Panc1 (cell line): Measurements from ENCODE around the gene ACTR3. TPM values are rescaled to one million over a fixed set of nuclear protein-coding genes. Genes with fewer than 3 reads are reported as not detected.

Experiments used
- ATAC-seq: fragments of 200-7000 bp; cut with Tn5 transposase; 2 replicates; pipeline ENCODE4 v1.9.1; 2020; ENCODE audit warnings: mild to moderate bottlenecking, moderate library complexity
- BruUV-seq: library from RNA; stranded (reverse); fragments of 400-500 nt; replicated peaks from 2 replicates; lab custom pipeline; 2021; lab: Mats Ljungman, UMichigan
- CTCF ChIA-PET: fragments of 300-600 bp; sonication (Branson Sonifier 250); formaldehyde crosslinking; loops from one replicate; lab custom pipeline; 2022; ENCODE audit warnings: antibody characterized with exemption; lab: Charles Lee
- POLR2A ChIA-PET: fragments of 300-600 bp; sonication (Branson Sonifier 250); formaldehyde crosslinking; loops from one replicate; lab custom pipeline; 2022; ENCODE audit warnings: antibody characterized with exemption; lab: Charles Lee
- DNase-seq: peaks from one replicate; pipeline ENCODE4 v3.0.0-alpha.2; 2010; ENCODE audit warnings: low read depth, low spot score
- H3K27ac ChIP-seq: 2 replicates; pipeline ENCODE4 v1.5.1; 2011; ENCODE audit warnings: mild to moderate bottlenecking, low read length, inconsistent platforms
- H3K27me3 ChIP-seq: fragments of 200-500 bp; sonication (Bioruptor generic); 2 replicates; pipeline ENCODE4 v1.6.0; 2014; ENCODE audit warnings: low read length, inconsistent platforms; ENCODE audit not compliant: control insufficient read depth, insufficient read depth
- H3K36me3 ChIP-seq: fragments of 200-500 bp; sonication (Bioruptor generic); 2 replicates; pipeline ENCODE4 v1.5.1; 2014; ENCODE audit warnings: inconsistent platforms, mild to moderate bottlenecking, low read length, moderate library complexity; ENCODE audit not compliant: control insufficient read depth, insufficient read depth
- H3K4me1 ChIP-seq: 2 replicates; pipeline ENCODE4 v1.5.1; 2011; ENCODE audit warnings: inconsistent platforms, mild to moderate bottlenecking, low read length, moderate library complexity; ENCODE audit not compliant: control insufficient read depth, insufficient read depth
- H3K4me3 ChIP-seq, 2 experiments: 2 replicates each; pipeline ENCODE4 v1.5.1; 2011 to 2012; ENCODE audit warnings: low read depth in 2 of 2, low read length in 2 of 2, mild to moderate bottlenecking in 2 of 2, inconsistent platforms in 1 of 2, moderate library complexity in 1 of 2
- H3K9me3 ChIP-seq: fragments of 200-500 bp; sonication (Bioruptor generic); 2 replicates; pipeline ENCODE4 v1.5.1; 2014; ENCODE audit warnings: low read depth, mild to moderate bottlenecking, inconsistent platforms, low read length, moderate library complexity; ENCODE audit not compliant: control insufficient read depth, insufficient read depth
- POLR2AphosphoS5 ChIP-seq: IDR thresholded peaks from 2 replicates; pipeline ENCODE4 v1.6.1; 2012; ENCODE audit warnings: mild to moderate bottlenecking, low read depth, low read length, moderate library complexity
- SIN3A ChIP-seq: IDR thresholded peaks from 2 replicates; pipeline ENCODE4 v1.6.1; 2012; ENCODE audit warnings: low read depth, mild to moderate bottlenecking, low read length, moderate library complexity, borderline replicate concordance; ENCODE audit not compliant: insufficient read depth
- TCF7L2 ChIP-seq: IDR thresholded peaks from 2 replicates; pipeline ENCODE4 v1.6.1; 2011; ENCODE audit warnings: mild to moderate bottlenecking, low read depth, low read length, inconsistent platforms
- in situ Hi-C: cut with HindIII; loops from 2 replicates; pipeline ENCODE4 v1.10.0; 2016; ENCODE audit warnings: low sequenced_read_pairs, low pct_unique_long_range_greater_than_20kb
- intact Hi-C: fragments of 100-400 bp; cut with micrococcal nuclease; formaldehyde crosslinking; loops from one replicate; pipeline ENCODE4 v1.10.0; 2022; ENCODE audit not compliant: unreplicated experiment
- total RNA-seq: library from RNA; stranded (reverse); gene quantifications from one replicate; pipeline ENCODE4 v1.2.1, GENCODE V29; 2021; ENCODE audit not compliant: unreplicated experiment
- TF ChIP-seq, protein P1 (sequence below): fragments of 450-650 bp; IDR thresholded peaks from 2 replicates; pipeline ENCODE4 v1.5.1; 2017; ENCODE audit warnings: mild to moderate bottlenecking
- TF ChIP-seq, protein P2 (sequence below), 2 experiments: IDR thresholded peaks; 2 replicates each; pipeline ENCODE4 v1.6.1; 2011 to 2012; ENCODE audit warnings: low read depth in 2 of 2, control low read depth in 1 of 2, low read length in 1 of 2, mild to moderate bottlenecking in 1 of 2, moderate library complexity in 1 of 2; ENCODE audit not compliant: insufficient read depth in 1 of 2

Gene ACTR3
- total RNA-seq, 1 experiment from 2014 or later = 347 TPM

DNA sequence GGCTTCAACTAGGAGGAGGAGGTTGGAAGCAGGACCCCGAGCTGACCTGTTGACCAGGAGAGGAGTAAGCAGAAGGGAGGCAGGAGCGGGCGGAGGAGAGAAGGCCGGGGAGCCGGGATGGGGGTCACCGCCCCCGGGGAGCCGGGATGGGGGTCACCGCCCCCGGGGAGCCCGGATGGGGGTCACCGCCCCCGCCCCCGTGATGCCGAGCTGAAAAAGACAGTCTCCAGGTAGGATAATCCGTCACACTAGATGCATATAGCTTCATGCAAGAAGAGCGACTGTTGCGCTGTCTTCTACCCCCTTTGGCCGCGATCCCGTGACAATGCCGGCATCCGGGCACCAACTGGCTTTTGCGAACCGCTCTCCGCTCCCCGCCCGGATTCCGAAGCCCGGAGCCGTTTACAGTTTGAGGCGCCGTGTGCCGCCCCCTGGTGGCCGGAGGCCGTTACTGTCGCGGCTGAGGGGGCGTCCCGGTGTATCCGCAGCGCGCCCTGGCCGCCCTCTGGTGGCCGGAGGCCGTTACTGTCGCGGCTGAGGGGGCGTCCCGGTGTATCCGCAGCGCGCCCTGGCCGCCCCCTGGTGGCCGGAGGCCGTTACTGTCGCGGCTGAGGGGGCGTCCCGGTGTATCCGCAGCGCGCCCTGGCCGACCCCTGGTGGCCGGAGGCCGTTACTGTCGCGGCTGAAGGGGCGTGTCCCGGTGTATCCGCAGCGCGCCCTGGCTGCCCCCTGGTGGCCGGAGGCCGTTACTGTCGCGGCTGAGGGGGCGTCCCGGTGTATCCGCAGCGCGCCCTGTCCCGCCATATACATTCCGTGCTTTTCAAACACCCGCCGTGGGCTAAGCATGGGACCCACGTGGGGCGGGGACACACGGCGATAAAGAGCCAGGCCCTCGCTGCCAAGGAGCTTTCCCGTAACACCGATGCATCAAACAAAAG, 89.6 kb downstream of the ACTR3 start:
- Histone ChIP-seq H3K27ac (peak overlapping the region; percentile 10; the same call in 1 of the 2 replicates), H3K4me1 (peaks cover 17% of the 10 kb centered on the region), H3K27me3 (no peaks in the 10 kb centered on the region), H3K9me3 (no peaks in the 10 kb centered on the region), H3K4me3 (no peak overlapping the region), H3K36me3 (no peaks in the 10 kb centered on the region)
- intact Hi-C loops (no loop called here), in situ Hi-C loops (no loop called here)
- no TSS peak for BruUV-seq
- ChIA-PET POLR2A (no interaction called here), CTCF (no interaction called here)
- no peak for ATAC-seq
- TF ChIP-seq SIN3A = no peak
- TF ChIP-seq, protein P1, sequence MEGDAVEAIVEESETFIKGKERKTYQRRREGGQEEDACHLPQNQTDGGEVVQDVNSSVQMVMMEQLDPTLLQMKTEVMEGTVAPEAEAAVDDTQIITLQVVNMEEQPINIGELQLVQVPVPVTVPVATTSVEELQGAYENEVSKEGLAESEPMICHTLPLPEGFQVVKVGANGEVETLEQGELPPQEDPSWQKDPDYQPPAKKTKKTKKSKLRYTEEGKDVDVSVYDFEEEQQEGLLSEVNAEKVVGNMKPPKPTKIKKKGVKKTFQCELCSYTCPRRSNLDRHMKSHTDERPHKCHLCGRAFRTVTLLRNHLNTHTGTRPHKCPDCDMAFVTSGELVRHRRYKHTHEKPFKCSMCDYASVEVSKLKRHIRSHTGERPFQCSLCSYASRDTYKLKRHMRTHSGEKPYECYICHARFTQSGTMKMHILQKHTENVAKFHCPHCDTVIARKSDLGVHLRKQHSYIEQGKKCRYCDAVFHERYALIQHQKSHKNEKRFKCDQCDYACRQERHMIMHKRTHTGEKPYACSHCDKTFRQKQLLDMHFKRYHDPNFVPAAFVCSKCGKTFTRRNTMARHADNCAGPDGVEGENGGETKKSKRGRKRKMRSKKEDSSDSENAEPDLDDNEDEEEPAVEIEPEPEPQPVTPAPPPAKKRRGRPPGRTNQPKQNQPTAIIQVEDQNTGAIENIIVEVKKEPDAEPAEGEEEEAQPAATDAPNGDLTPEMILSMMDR = peak; percentile 66
- peak; percentile 24 for DNase-seq

DNA sequence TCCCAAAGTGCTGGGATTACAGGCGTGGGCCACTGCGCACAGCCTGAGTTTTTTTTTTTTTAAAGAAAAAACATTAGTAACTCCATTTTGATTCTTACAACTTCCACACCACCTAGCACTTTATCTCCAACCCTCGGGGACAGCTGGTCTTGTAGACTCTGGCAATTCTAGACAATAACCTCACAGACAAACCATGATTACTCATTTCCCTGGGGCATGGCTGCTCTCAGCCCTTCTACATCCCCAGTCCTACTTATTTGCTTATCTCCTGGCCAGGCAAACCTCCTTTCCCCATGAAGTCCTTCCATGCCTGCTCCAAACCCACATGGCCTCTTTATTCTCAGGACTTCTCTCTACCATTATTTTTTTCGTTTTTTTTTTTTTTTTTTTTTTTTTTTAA, 91.1 kb downstream of the ACTR3 start:
- CTCF ChIA-PET = interaction anchor here (0.6 to 0.7 kb wide), 2 partner anchors 201 to 533 kb away, joined by 3 to 7 read pairs; no protein-coding TSS in a partner anchor
- H3K27me3 ChIP-seq = no peaks in the 10 kb centered on the region
- POLR2A ChIA-PET = no interaction called here
- no peaks in the 10 kb centered on the region for H3K36me3 ChIP-seq
- TF ChIP-seq, protein P1 = no peak
- TF ChIP-seq SIN3A (no peak), TCF7L2 (no peak), POLR2AphosphoS5 (no peak)
- TF ChIP-seq, protein P2, sequence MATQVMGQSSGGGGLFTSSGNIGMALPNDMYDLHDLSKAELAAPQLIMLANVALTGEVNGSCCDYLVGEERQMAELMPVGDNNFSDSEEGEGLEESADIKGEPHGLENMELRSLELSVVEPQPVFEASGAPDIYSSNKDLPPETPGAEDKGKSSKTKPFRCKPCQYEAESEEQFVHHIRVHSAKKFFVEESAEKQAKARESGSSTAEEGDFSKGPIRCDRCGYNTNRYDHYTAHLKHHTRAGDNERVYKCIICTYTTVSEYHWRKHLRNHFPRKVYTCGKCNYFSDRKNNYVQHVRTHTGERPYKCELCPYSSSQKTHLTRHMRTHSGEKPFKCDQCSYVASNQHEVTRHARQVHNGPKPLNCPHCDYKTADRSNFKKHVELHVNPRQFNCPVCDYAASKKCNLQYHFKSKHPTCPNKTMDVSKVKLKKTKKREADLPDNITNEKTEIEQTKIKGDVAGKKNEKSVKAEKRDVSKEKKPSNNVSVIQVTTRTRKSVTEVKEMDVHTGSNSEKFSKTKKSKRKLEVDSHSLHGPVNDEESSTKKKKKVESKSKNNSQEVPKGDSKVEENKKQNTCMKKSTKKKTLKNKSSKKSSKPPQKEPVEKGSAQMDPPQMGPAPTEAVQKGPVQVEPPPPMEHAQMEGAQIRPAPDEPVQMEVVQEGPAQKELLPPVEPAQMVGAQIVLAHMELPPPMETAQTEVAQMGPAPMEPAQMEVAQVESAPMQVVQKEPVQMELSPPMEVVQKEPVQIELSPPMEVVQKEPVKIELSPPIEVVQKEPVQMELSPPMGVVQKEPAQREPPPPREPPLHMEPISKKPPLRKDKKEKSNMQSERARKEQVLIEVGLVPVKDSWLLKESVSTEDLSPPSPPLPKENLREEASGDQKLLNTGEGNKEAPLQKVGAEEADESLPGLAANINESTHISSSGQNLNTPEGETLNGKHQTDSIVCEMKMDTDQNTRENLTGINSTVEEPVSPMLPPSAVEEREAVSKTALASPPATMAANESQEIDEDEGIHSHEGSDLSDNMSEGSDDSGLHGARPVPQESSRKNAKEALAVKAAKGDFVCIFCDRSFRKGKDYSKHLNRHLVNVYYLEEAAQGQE (IDR thresholded peaks at IDR 0.05; ENCODE audit: insufficient read depth in 1 of 2, low read depth in 2 of 2, low read length in 1 of 2) = no peak
- no peak for ATAC-seq
- H3K9me3 ChIP-seq = no peaks in the 10 kb centered on the region
- no TSS peak for BruUV-seq
- peaks cover 17% of the 10 kb centered on the region for H3K4me1 ChIP-seq
- H3K4me3 ChIP-seq = no peak overlapping the region
- no peak for DNase-seq
- H3K27ac ChIP-seq = no peak overlapping the region
- in situ Hi-C loops (no loop called here), intact Hi-C loops (no loop called here)
